HFF-Myc (cell line): Measurements from ENCODE around the gene KIF1C.

Experiments
- DNase-seq: peaks from one replicate; pipeline ENCODE4 v3.0.0-alpha.2; 2011; ENCODE audit warnings: low read depth; ENCODE audit errors: extremely low read depth
- H3K4me3 ChIP-seq: replicated peaks from 2 replicates; pipeline ENCODE4 v1.5.1; 2011; ENCODE audit warnings: low read depth, mild to moderate bottlenecking, control low read depth, low read length
- TF ChIP-seq, protein P1 (sequence below): IDR thresholded peaks from 2 replicates; pipeline ENCODE4 v1.5.1; 2012; ENCODE audit warnings: mild to moderate bottlenecking, low read depth, low read length, control low read depth; ENCODE audit errors: missing control alignments

Gene KIF1C

DNA sequence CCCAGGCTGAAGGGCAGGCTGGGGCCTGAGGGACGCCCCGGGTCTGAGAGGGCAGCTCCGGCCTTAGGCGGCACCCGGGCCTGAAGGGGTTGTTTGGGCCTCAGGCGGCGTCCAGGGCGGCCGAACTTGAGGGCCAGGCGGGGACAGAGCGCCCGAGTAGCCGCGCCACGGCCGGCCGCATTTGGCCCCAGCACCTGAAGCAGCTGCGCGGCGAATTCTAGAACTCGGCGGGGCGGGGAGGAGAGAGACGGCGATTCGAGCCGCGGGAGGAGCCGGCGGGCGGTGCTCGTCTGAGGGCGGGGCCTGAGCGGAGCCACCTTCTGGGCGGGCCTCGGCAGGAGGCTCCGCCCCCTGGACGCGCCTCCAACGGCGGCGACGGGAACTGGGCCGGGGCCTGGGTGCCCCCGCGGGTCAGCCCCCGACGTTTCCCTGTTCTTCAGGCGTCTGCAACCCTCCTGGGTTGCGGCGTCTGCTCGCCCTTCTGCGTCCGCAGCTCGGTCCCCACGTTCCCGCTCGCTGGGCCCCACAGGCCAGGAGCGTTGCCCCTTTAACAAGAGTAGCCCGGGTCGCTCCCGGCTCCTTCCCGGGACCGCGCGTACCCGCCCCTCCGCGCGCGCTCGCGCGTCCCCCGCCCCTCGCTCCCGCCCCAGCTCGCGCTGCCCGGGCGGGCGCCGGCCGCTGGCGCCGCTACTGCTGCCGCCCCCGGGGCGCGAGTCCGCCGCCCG, at the start of gene KIF1C, which contains the start of gene INCA1:
Gene KIF1C (plus strand): TSS at position 649 of the 725 bp plus-strand sequence. CDS start 2,297 bp downstream, outside the sequence.
Gene INCA1 (minus strand): TSS at position 221 of the 725 bp plus-strand sequence. CDS start 3,085 bp downstream, outside the sequence.
- TF ChIP-seq, protein P1, sequence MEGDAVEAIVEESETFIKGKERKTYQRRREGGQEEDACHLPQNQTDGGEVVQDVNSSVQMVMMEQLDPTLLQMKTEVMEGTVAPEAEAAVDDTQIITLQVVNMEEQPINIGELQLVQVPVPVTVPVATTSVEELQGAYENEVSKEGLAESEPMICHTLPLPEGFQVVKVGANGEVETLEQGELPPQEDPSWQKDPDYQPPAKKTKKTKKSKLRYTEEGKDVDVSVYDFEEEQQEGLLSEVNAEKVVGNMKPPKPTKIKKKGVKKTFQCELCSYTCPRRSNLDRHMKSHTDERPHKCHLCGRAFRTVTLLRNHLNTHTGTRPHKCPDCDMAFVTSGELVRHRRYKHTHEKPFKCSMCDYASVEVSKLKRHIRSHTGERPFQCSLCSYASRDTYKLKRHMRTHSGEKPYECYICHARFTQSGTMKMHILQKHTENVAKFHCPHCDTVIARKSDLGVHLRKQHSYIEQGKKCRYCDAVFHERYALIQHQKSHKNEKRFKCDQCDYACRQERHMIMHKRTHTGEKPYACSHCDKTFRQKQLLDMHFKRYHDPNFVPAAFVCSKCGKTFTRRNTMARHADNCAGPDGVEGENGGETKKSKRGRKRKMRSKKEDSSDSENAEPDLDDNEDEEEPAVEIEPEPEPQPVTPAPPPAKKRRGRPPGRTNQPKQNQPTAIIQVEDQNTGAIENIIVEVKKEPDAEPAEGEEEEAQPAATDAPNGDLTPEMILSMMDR = no peak
- peak; percentile 36 for DNase-seq
- peak within 1 kb of the TSS; percentile 94 for H3K4me3 ChIP-seq

DNA sequence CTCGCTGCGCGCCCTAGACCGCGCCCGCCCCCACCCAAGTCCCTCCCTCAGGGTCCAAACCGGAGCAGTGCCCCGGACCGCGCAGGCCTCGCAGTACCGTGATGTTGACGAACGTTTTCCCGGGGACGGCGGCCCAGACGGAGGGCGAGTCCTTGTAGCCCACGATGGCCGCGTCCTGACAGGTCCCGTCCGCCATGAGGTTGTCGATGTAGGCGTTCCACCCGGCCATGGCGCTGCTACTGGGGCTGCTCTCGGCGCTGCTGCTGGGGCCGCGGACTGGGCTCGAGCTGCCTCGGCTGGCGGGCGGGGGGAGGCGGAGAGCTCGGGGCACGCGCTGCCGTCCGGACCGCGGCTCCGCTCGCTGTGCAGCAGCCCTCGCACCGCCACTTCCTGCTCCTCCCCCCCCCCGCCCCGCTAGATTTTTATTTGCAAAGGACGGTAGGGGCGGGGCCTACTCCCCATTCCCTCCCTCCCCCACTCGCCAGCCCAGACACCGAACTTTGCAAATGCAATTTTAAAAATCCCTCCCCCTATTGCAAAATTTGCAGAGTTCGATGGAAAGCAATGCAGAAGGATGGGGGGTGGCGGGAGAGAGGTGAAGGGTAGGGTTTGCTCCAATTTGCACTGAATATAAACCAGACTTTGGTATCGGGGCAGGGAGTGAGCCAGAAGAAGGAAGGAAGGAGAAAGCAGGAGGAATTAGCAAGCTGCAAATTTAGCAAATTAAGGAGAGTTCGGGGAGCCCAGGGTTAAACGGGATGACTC, 49.4 kb upstream of the KIF1C start, which contains the start of gene PFN1:
Gene PFN1 (minus strand): TSS at position 365 of the 765 bp plus-strand sequence. CDS start 136 bp downstream, at position 229.
- peak within 1 kb of the TSS; percentile 97 for H3K4me3 ChIP-seq
- peak; percentile 67 for DNase-seq
- TF ChIP-seq, protein P1 = no peak

DNA sequence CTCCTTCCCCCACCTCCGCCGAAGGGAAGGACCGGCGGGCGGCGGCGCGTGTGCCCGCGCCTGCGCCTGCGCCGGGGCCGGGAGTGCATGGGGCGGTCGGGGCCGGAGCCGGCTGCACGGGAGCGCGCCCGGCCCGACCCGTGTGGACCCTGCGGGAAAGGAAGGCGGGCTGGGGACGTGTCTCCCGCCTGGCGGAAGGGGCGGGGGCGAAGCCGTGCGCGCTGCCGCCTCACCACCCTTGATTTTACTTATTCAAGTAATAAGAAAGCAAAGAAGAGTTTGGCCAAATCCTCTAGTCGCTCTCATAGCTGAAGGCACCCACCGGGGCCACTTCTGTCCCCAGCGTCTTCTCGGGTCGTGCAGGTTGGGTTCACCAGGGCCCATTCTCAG, 48.8 kb upstream of the KIF1C start:
- no peak for DNase-seq
- TF ChIP-seq, protein P1 = no peak
- peak overlapping the region; percentile 97 for H3K4me3 ChIP-seq

DNA sequence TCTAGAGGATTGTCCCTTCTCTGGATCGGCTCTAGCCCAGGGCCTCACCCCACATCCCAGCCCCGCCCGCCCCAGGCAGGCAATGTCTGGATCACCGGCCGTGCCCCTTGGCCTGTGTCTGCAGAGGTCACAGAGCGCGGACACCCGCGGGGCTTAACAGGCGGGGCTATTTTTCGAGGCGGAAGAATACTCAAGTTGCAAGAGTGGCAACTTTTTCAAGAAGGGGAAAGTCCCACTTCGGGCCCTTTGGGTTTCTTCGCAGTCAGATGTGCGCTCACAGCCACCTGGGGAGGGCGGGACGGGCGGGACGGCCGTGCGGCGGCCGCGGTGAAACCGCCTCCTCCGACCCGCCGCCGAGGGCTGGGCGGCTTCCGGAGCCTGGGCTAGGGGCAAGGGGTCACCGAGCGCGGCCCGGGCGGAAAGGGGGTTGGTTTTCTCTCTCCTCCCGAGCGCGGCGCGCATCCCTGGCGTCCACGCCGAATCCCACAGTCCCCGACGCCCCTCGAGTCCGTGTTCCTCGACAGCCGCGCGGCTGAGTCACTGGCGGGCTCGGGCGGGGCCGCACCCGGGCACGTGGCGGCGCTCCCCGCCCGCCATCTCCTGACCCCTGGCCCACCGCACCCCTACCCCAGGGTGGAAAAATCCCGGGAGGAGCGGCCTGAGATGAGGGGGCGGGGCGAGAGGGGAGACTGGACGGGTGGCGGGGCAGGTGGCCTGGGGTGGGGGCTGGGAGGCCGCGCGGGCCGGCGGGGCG, 48.3 kb upstream of the KIF1C start:
- DNase-seq = no peak
- TF ChIP-seq, protein P1 = no peak
- peak overlapping the region; percentile 97 for H3K4me3 ChIP-seq

DNA sequence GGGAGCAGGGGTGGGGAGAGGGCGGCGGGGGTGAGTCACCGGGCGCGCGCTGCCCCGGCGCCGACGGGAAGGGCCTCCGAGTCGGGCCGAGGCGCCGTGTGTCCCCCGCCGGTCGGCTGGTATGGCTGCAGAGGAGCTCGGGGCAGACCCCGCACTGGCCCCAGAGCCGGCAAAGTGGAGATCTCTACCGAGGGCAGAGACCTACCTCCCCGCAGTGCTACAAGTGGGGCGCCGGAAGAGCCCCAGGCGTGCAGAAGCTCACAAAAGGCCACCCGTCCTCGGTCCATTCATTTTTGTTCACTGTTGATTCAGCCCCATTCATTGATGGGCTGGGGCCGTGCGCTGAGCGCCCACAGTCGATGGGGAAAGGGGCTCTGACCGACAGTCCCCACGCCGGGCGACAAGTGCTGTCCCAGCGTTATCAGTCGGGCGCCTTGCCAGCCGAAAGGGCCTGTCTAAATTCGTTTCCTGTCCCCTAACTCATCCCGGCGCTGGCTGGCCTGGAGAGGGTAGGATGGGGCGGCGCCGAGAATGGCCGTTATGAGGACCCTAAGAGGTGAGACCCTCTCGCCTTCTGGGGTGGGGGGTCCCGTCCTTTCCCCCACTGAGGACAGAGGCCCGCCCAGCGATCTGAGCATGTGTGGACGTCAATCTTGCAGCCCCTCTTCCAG, 47.5 kb upstream of the KIF1C start:
- peak overlapping the region; percentile 97 for H3K4me3 ChIP-seq
- TF ChIP-seq, protein P1 = no peak
- no peak for DNase-seq

DNA sequence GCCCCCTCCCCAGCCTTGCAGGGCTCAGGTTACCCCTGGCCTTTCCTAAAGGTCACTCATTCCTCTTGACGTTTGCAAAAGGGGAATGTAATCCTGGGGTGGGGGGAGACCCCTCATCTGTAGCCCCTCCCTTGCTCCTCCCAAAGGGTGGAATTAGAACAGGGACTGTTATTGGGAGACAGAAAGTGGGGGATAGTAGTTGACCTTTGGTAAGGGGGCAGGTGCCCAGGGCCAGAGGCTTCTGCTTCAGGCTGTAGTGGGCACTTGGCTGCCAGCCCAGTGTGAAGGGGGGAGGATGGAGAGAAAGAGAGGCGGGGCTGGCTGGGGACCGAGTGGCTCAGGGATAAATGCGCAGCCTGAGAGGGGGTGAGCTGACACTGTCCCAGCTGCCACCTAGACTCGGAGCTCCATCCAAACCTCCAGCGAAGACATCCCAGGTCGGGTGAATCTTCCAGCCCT, 47.0 kb upstream of the KIF1C start, which contains the start of gene ENO3:
Gene ENO3 (plus strand): TSS at position 374 of the 459 bp plus-strand sequence. CDS start 711 bp downstream, outside the sequence.
- TF ChIP-seq, protein P1 = no peak
- DNase-seq = no peak
- peak within 1 kb of the TSS; percentile 97 for H3K4me3 ChIP-seq
